D721Med (cell line): Measurements from ENCODE around the gene STPG2.
A peak's percentile ranks its signal among the peaks of the same experiment; 100 is the strongest.
"Not testable (repeated sequence)": the region's sequence is repeated elsewhere in the genome, so short reads cannot be mapped to it uniquely, and the experiment has no call there.

Experiments
- DNase-seq: peaks from one replicate; pipeline ENCODE4 v3.0.0; 2011; ENCODE audit warnings: low spot score; ENCODE audit not compliant: insufficient read length
- FAIRE-seq: peaks from 2 replicates; lab custom pipeline; 2011; peaks lifted over from hg19 to GRCh38; lab: Jason Lieb, UNC
- TF ChIP-seq, protein P1 (sequence below): IDR thresholded peaks from 2 replicates; pipeline ENCODE4 v1.5.1; 2012; ENCODE audit warnings: mild to moderate bottlenecking, control low read depth; ENCODE audit not compliant: insufficient read depth; ENCODE audit errors: missing control alignments

STPG2 gene

GRCh38 chr4:97656044-97656720, 487.1 kb downstream of the STPG2 start:
- DNase-seq (no peak), FAIRE-seq (peak; percentile 32)

DNA sequence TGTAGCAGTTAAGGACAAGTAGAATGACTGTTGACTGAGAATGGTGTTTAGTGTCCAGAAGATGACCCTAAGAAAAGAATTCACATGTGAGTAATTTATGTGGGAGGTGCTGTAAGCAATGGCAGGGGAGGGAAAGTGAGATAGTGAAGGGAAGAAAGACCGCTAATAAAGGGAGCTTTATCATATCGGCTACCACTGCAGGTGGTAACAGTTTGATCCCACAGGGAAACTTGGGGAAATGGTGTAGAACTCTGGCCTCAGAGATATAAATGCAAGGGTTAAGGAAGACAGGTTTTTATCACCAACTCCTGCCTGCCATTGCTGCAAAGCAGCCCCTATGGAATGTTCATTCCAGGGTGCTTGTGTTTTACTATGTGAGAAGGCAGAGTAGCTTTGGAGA, 489.6 kb downstream of the STPG2 start:
- TF ChIP-seq, protein P1, sequence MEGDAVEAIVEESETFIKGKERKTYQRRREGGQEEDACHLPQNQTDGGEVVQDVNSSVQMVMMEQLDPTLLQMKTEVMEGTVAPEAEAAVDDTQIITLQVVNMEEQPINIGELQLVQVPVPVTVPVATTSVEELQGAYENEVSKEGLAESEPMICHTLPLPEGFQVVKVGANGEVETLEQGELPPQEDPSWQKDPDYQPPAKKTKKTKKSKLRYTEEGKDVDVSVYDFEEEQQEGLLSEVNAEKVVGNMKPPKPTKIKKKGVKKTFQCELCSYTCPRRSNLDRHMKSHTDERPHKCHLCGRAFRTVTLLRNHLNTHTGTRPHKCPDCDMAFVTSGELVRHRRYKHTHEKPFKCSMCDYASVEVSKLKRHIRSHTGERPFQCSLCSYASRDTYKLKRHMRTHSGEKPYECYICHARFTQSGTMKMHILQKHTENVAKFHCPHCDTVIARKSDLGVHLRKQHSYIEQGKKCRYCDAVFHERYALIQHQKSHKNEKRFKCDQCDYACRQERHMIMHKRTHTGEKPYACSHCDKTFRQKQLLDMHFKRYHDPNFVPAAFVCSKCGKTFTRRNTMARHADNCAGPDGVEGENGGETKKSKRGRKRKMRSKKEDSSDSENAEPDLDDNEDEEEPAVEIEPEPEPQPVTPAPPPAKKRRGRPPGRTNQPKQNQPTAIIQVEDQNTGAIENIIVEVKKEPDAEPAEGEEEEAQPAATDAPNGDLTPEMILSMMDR = no peak
- DNase-seq (no peak), FAIRE-seq (no peak)

More at GRCh38 chr4:97656044-97656720, 487.1 kb downstream of the STPG2 start:
- TF ChIP-seq, protein P1 = no peak

DNA sequence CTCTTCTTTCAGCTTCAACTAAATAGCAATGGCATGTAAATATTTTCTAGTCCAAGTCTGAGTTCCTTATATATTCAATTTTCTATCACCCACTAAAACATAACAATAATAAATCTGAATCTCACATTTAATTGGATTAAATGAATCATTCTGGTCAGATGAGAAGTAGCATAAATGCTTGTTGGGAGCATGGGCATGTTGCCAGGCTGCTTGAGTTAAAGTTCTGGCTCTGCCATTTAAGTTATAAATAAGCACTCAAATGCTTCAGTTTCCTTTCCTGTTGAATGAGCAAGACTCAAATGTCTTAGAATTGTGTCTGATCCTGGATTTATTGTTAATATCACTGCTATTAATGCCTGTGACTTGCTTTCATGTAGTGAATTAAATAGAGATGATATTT, 496.3 kb downstream of the STPG2 start:
- no peak for DNase-seq
- FAIRE-seq = no peak
- TF ChIP-seq, protein P1 = no peak

- TF ChIP-seq, protein P1 = no peak
- FAIRE-seq = no peak
- DNase-seq = no peak
Observed at GRCh38 chr4:97645071-97645821, 498.0 kb downstream of the STPG2 start.

- TF ChIP-seq, protein P1 = no peak
- DNase-seq (no peak), FAIRE-seq (no peak)
Observed at GRCh38 chr4:97643179-97643578, 500.1 kb downstream of the STPG2 start.

- TF ChIP-seq, protein P1 = no peak
- FAIRE-seq (no peak), DNase-seq (no peak)
Observed at GRCh38 chr4:97639961-97640360, 503.3 kb downstream of the STPG2 start.

- not testable (repeated sequence) for FAIRE-seq, DNase-seq
Observed at GRCh38 chr4:97633831-97634230, 509.4 kb downstream of the STPG2 start.
